GM20000 (cell line): ENCODE data around the gene COL15A1.

Experiments
- DNase-seq: peaks from one replicate; pipeline ENCODE4 v3.0.0; 2012; ENCODE audit warnings: low spot score
- TF ChIP-seq, protein P1 (sequence below): IDR thresholded peaks from 2 replicates; pipeline ENCODE4 v1.5.1; 2012; ENCODE audit warnings: mild to moderate bottlenecking, control low read depth; ENCODE audit errors: extremely low read depth, missing control alignments

The COL15A1 gene

DNA sequence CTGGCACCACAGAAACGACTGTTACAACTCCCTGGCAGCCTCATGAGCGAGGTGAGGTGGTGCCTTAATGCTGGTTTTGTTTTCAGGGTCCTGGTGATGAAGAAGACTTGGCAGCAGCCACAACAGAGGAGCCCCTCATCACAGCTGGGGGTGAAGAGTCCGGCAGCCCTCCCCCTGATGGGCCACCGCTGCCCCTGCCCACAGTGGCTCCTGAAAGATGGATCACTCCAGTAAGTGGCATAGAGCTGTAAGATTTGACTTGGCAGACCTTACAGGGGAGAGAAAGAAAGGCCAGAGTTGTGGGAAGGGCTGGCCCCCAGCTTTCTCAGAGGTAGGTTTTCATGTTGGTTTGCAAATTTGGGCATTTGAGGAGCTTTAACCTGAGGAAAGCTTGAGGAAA, 72.2 kb downstream of the COL15A1 start:
- no peak for DNase-seq
- TF ChIP-seq, protein P1, sequence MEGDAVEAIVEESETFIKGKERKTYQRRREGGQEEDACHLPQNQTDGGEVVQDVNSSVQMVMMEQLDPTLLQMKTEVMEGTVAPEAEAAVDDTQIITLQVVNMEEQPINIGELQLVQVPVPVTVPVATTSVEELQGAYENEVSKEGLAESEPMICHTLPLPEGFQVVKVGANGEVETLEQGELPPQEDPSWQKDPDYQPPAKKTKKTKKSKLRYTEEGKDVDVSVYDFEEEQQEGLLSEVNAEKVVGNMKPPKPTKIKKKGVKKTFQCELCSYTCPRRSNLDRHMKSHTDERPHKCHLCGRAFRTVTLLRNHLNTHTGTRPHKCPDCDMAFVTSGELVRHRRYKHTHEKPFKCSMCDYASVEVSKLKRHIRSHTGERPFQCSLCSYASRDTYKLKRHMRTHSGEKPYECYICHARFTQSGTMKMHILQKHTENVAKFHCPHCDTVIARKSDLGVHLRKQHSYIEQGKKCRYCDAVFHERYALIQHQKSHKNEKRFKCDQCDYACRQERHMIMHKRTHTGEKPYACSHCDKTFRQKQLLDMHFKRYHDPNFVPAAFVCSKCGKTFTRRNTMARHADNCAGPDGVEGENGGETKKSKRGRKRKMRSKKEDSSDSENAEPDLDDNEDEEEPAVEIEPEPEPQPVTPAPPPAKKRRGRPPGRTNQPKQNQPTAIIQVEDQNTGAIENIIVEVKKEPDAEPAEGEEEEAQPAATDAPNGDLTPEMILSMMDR, result no peak

DNA sequence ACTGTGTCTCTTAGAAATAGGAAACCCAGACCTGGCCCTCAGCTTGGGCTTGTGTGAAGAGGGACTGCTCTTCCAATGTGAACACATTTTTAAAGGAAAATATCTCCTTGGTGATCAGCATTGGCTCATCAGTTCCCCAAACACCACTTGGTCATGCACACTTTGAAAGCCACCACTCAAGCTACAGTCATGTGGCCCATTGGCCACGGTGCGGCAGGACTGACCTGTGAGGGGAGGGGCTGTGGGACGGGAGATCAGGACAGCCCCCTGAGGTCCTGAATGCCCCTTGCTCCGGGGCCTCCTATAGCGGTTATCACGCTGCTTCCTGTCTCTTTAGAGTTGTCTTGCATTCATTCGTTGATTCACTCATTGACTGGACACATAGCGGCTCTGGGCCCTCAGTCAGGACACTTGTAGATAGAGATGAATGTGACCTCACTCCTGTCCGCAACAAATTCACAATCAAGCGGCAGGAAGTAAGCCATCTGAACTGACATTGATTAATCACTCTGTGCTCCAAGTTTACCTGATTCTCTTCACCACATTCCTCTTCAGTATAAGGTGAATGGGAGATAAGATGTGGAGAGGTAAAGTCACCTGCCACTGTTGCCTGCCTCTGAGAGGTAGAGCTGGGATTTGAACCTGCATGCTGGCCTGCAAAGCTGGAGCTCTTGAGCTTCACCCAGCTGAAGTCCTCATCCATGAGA, 73.1 kb downstream of the COL15A1 start:
- no peak for DNase-seq
- TF ChIP-seq, protein P1, result no peak

DNA sequence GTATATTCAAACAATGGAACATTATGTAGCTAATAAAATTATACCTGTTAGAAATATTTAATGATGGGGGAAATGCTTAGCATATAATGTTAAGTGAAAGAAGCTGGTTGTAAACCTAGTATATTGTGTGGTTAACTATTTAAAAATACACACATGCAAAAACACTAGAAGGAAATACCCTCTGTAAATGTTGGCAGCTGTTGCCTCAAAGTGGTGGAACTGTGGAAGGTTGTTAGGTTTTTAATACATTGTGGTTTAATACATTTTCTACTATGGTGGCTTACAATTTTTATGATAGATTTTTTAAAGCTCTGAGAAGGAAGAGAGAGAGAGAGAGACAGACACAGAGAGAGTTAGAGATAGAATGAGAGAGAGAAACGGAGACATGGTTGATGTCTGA, 74.9 kb downstream of the COL15A1 start:
- TF ChIP-seq, protein P1, result no peak
- DNase-seq, result no peak

DNA sequence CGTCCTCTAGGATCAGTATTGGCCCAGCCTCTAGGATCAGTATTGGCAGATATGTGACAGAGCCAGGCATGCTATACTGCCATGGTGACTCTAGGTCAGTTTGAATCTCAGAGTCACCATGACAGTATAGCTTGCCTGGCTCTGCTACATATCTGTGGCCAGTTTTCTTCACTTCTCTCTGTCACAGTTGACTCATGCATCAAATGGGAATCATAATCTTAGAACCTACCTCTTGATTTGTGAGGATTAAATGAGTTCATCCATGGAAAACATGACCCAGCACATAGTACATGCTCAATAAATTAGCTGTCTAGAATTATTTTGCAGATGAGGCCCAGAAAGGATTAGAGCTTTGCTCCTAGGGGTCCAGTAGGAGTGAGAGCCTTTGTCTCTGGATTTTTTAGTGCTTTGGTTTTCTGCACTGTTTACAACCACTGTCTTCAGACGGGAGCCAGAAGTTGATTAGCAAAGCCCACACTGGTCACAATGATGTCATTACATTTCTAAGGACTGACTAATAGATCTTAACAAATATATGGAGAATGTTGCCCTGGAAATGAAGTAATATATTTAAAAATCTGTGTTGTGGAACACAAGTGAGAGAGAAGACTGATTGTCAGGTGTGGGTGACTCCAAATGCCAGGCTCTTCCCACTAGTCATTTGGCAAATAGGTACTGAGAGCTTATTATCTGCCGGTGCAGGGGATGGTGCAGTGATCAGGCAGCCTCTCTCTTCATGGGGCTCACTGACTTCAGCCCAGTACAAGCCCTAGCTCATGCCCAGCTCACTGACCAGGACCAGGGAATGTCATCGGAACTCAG, 76.0 kb downstream of the COL15A1 start:
- TF ChIP-seq, protein P1, result no peak
- no peak for DNase-seq

DNA sequence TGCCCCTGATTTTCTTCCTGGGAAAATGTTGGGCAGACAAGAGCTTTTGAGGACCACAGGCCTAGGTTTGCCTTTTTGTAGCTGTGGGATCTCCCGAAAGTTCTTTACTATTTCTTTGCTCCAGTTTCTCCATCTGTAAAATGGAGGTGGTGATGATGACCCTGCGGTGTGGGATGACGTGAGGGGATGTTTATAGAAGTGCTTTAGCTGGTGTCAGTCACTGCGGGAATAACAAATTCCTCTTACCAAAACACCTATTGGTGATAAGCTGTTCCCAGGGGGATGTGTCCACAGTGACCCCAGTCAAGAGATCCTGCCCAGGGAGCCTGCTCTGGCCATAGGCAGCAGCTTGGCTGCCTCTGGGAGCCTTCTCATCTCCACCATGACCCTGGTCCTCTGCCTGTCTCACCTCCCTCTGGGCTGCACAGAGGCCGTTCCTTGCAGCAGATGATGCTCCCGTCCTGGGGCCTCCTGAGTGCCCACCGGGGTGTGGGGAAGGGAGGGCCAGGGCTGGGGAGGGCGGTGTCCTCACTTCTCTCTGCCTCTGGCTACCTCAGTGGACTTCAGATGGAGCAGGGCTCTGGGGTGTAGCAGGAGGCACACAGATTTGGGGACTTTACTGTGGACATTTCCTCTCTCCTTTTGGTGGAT, 77.2 kb downstream of the COL15A1 start:
- DNase-seq, result no peak
- TF ChIP-seq, protein P1, result no peak

DNA sequence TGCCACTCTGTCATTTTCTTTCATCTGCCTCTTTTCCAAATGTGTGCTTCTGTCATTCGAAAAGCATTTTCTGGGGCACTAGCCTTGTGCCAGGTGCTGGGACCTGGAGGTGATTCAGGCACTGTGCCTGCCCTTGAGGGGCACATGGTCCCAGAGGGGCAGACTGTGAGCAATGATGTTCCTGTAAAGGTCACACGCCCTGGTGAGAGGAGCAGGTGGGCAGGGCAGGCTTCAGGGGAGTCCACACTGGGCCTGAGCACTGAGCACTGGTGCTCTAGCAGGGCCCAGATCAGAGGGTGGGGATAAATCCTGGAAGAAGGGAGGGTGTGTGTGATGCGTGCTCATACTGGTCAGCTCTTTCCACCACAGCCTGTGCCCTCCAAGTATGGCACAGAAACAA, 77.8 kb downstream of the COL15A1 start:
- TF ChIP-seq, protein P1, result no peak
- no peak for DNase-seq

DNA sequence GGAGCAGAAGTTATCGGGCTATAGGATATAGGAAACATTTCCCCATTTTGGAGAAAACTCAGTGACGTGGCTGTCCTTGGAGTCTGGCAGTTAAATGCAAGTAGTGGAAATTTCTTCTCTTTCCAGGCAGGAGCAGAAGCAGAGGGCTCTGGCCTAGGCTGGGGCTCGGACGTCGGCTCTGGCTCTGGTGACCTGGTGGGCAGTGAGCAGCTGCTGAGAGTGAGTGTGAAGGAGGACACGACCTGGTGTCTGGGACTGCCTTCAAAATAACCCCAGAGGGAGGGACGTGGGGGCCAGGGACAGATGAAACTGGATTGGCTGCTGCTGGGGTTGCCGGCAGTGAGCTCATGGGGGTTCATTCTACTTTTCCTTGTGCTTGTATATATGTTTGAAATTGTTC, 79.5 kb downstream of the COL15A1 start:
- TF ChIP-seq, protein P1, result no peak

More for the DNA sequence above, 79.5 kb downstream of the COL15A1 start:
- DNase-seq, result no peak
